ENCODE results near the gene PLXNA2. TPM values are rescaled to one million over a fixed set of nuclear protein-coding genes. Genes with fewer than 3 reads are reported as not detected.

The PLXNA2 gene
- total RNA-seq, 1 experiment from 2014 or later: 10.2 TPM

GRCh38 chr1:207991583-207992026 lies 252.6 kb downstream of the PLXNA2 start:
- no peak overlapping the region for H2AFZ ChIP-seq
- H3K4me2 ChIP-seq: no peak overlapping the region
- DNase-seq: no peak
- H3K27ac ChIP-seq: no peak overlapping the region
- H3K4me3 ChIP-seq: no peak overlapping the region
- no peaks in the 10 kb centered on the region for H3K9me2 ChIP-seq (ENCODE audit: insufficient read depth)
- CTCF ChIA-PET: no interaction called here
- no peaks in the 10 kb centered on the region for H3K79me2 ChIP-seq (ENCODE audit: low read depth)
- H4K20me1 ChIP-seq (ENCODE audit: insufficient read depth): no peaks in the 10 kb centered on the region
- TF ChIP-seq EZH2 (IDR thresholded peaks at IDR 0.05; ENCODE audit: low read depth): no peak
- TF ChIP-seq CTCF (conservative IDR thresholded peaks at IDR 0.05): no peak
- no peaks in the 10 kb centered on the region for H3K4me1 ChIP-seq (replicated peaks; ENCODE audit: insufficient read depth)
- POLR2A ChIA-PET (ENCODE audit: unreplicated experiment): no interaction called here
- intact Hi-C loops (cut with micrococcal nuclease; ENCODE audit: unreplicated experiment): loop anchor here (10.0 kb wide), 1 partner anchor 107 kb away; no protein-coding TSS in a partner anchor
- no peaks in the 10 kb centered on the region for H3F3A ChIP-seq (ENCODE audit: insufficient read depth, low read depth)
- no TSS peak for BruUV-seq (replicated peaks)
- peaks cover 59% of the 10 kb centered on the region for H3K27me3 ChIP-seq (ENCODE audit: insufficient read depth, low read depth)
- H3K36me3 ChIP-seq (ENCODE audit: low read depth): no peaks in the 10 kb centered on the region
- H3K9me3 ChIP-seq (ENCODE audit: insufficient read depth, low read depth): no peaks in the 10 kb centered on the region

- Histone ChIP-seq H3K36me3 (ENCODE audit: low read depth) (no peaks in the 10 kb centered on the region), H3F3A (ENCODE audit: insufficient read depth, low read depth) (no peaks in the 10 kb centered on the region), H3K27ac (no peak overlapping the region), H3K79me2 (ENCODE audit: low read depth) (no peaks in the 10 kb centered on the region), H3K9me3 (ENCODE audit: insufficient read depth, low read depth) (no peaks in the 10 kb centered on the region), H3K4me1 (replicated peaks; ENCODE audit: insufficient read depth) (no peaks in the 10 kb centered on the region), H4K20me1 (ENCODE audit: insufficient read depth) (no peaks in the 10 kb centered on the region), H3K4me2 (no peak overlapping the region), H3K9me2 (ENCODE audit: insufficient read depth) (no peaks in the 10 kb centered on the region), H2AFZ (no peak overlapping the region), H3K27me3 (ENCODE audit: insufficient read depth, low read depth) (peaks cover 57% of the 10 kb centered on the region), H3K4me3 (no peak overlapping the region)
- intact Hi-C loops (cut with micrococcal nuclease; ENCODE audit: unreplicated experiment): loop anchor here (10.0 kb wide), 1 partner anchor 106 kb away; no protein-coding TSS in a partner anchor
- no TSS peak for BruUV-seq (replicated peaks)
- CTCF ChIA-PET: no interaction called here
- DNase-seq: no peak
- POLR2A ChIA-PET (ENCODE audit: unreplicated experiment): no interaction called here
- TF ChIP-seq CTCF (conservative IDR thresholded peaks at IDR 0.05) (no peak), EZH2 (IDR thresholded peaks at IDR 0.05; ENCODE audit: low read depth) (no peak)
Observed at GRCh38 chr1:207990876-207991582, 253.2 kb downstream of the PLXNA2 start.

- POLR2A ChIA-PET (ENCODE audit: unreplicated experiment): interaction anchor here (0.6 kb wide), 1 partner anchor 297 kb away, joined by 5 read pairs; no protein-coding TSS in a partner anchor
- CTCF ChIA-PET: no interaction called here
- TF ChIP-seq CTCF (conservative IDR thresholded peaks at IDR 0.05): no peak
- TF ChIP-seq EZH2 (IDR thresholded peaks at IDR 0.05; ENCODE audit: low read depth): no peak
- Histone ChIP-seq H3K36me3 (ENCODE audit: low read depth) (no peaks in the 10 kb centered on the region), H3K79me2 (ENCODE audit: low read depth) (no peaks in the 10 kb centered on the region), H3K27ac (no peak overlapping the region), H3F3A (ENCODE audit: insufficient read depth, low read depth) (no peaks in the 10 kb centered on the region), H3K9me2 (ENCODE audit: insufficient read depth) (no peaks in the 10 kb centered on the region), H3K4me3 (no peak overlapping the region), H4K20me1 (ENCODE audit: insufficient read depth) (no peaks in the 10 kb centered on the region), H3K9me3 (ENCODE audit: insufficient read depth, low read depth) (no peaks in the 10 kb centered on the region), H3K4me1 (replicated peaks; ENCODE audit: insufficient read depth) (no peaks in the 10 kb centered on the region), H3K27me3 (ENCODE audit: insufficient read depth, low read depth) (peaks cover 53% of the 10 kb centered on the region), H3K4me2 (no peak overlapping the region), H2AFZ (no peak overlapping the region)
- no TSS peak for BruUV-seq (replicated peaks)
- no peak for DNase-seq
- intact Hi-C loops (cut with micrococcal nuclease; ENCODE audit: unreplicated experiment): loop anchor here (10.0 kb wide), 1 partner anchor 106 kb away; no protein-coding TSS in a partner anchor
Observed at GRCh38 chr1:207990455-207990854, 253.7 kb downstream of the PLXNA2 start.

Data from PC-9 (cell line).